Measurements from ENCODE around the gene TMSB15A.
A peak's percentile ranks its signal among the peaks of the same experiment; 100 is the strongest.
"Not testable (repeated sequence)": the region's sequence is repeated elsewhere in the genome, so short reads cannot be mapped to it uniquely, and the experiment has no call there.

TMSB15A gene

GRCh38 chrX:102515975-102516941, at the start of gene TMSB15A:
TSS of gene TMSB15A (minus strand) at chrX:102516739.
- peak; percentile 65 to 77 for DNase-seq

- no peak for DNase-seq
Observed at GRCh38 chrX:102560423-102561068, 44.0 kb upstream of the TMSB15A start.

- DNase-seq: no peak
Observed at GRCh38 chrX:102558607-102559006, 42.1 kb upstream of the TMSB15A start.

GRCh38 chrX:102548231-102548630, 31.7 kb upstream of the TMSB15A start:
- DNase-seq: no peak

GRCh38 chrX:102546828-102547493, 30.4 kb upstream of the TMSB15A start:
- DNase-seq: peak in 1 of 2 experiments; percentile 31

- not testable (repeated sequence) for DNase-seq
Observed at GRCh38 chrX:102546175-102546574, 29.6 kb upstream of the TMSB15A start.

GRCh38 chrX:102535958-102536357, 19.4 kb upstream of the TMSB15A start:
- no peak for DNase-seq

GRCh38 chrX:102517326-102517725, 787 bp upstream of the TMSB15A start:
- peak; percentile 5 to 8 for DNase-seq

GRCh38 chrX:102514536-102514935, 2.0 kb downstream of the TMSB15A start:
- no peak for DNase-seq

GRCh38 chrX:102498732-102499131, 17.8 kb downstream of the TMSB15A start:
- DNase-seq: no peak

- DNase-seq: no peak
Observed at GRCh38 chrX:102491766-102492165, 24.8 kb downstream of the TMSB15A start.

GRCh38 chrX:102478765-102479164, 37.8 kb downstream of the TMSB15A start:
- not testable (repeated sequence) for DNase-seq

GRCh38 chrX:102471762-102472220, 44.7 kb downstream of the TMSB15A start, which contains the start of gene TCP11X2:
TSS of gene TCP11X2 (minus strand) at chrX:102471812.
- DNase-seq: not testable (repeated sequence)

GRCh38 chrX:102470215-102470614, 46.3 kb downstream of the TMSB15A start:
- not testable (repeated sequence) for DNase-seq

All from NCI-H1930 (cell line).